MM.1S (cell line): ENCODE measurements around the gene CYP2D6.
"Not testable (repeated sequence)": the region's sequence is repeated elsewhere in the genome, so short reads cannot be mapped to it uniquely, and the experiment has no call there.

Experiments used
- DNase-seq: peaks from one replicate; pipeline ENCODE4 v3.0.0-alpha.2; 2015
- H2AFZ ChIP-seq: fragments of 300-600 bp; sonication (generic); 2 replicates; pipeline ENCODE4 v1.6.0; 2016; ENCODE audit warnings: antibody characterized with exemption, low read length
- H3F3A ChIP-seq: fragments of 300-600 bp; sonication (generic); 2 replicates; pipeline ENCODE4 v1.6.1; 2016; ENCODE audit warnings: mild to moderate bottlenecking, antibody characterized with exemption, low read length, moderate library complexity, mixed read lengths; ENCODE audit not compliant: insufficient read depth
- H3K27ac ChIP-seq: fragments of 300-600 bp; sonication (generic); 2 replicates; pipeline ENCODE4 v1.5.1; 2016; ENCODE audit warnings: mild to moderate bottlenecking, low read length
- H3K27me3 ChIP-seq: fragments of 300-600 bp; sonication (generic); replicated peaks from 2 replicates; pipeline ENCODE4 v1.6.0; 2016; ENCODE audit warnings: low read length; ENCODE audit not compliant: insufficient read depth
- H3K36me3 ChIP-seq: fragments of 300-600 bp; sonication (generic); replicated peaks from 2 replicates; pipeline ENCODE4 v1.6.1; 2016; ENCODE audit warnings: mild to moderate bottlenecking, low read length, mixed read lengths; ENCODE audit not compliant: insufficient read depth
- H3K4me1 ChIP-seq: fragments of 300-600 bp; sonication (generic); 2 replicates; pipeline ENCODE4 v1.6.1; 2016; ENCODE audit warnings: low read length, mixed read lengths
- H3K4me2 ChIP-seq: fragments of 300-600 bp; sonication (generic); 2 replicates; pipeline ENCODE4 v1.6.0; 2016; ENCODE audit warnings: low read depth, low read length
- H3K4me3 ChIP-seq: fragments of 300-600 bp; sonication (generic); 2 replicates; pipeline ENCODE4 v1.5.1; 2016; ENCODE audit warnings: low read length, mixed read lengths
- H3K79me2 ChIP-seq: fragments of 300-600 bp; sonication (generic); 2 replicates; pipeline ENCODE4 v1.6.1; 2016; ENCODE audit warnings: mixed run types, low read length, mixed read lengths
- H3K9ac ChIP-seq: fragments of 300-600 bp; sonication (generic); 2 replicates; pipeline ENCODE4 v1.6.1; 2016; ENCODE audit warnings: low read length, mixed read lengths
- H3K9me2 ChIP-seq: fragments of 300-600 bp; sonication (generic); replicated peaks from 2 replicates; pipeline ENCODE4 v1.6.1; 2016; ENCODE audit warnings: mild to moderate bottlenecking, low read length, mixed read lengths; ENCODE audit not compliant: insufficient read depth
- H3K9me3 ChIP-seq: fragments of 300-600 bp; sonication (generic); replicated peaks from 2 replicates; pipeline ENCODE4 v1.6.1; 2016; ENCODE audit warnings: mild to moderate bottlenecking, low read length, mixed read lengths; ENCODE audit not compliant: insufficient read depth
- H4K20me1 ChIP-seq: fragments of 300-600 bp; sonication (generic); 2 replicates; pipeline ENCODE4 v1.6.1; 2016; ENCODE audit warnings: mild to moderate bottlenecking, low read length, moderate library complexity, mixed read lengths; ENCODE audit not compliant: insufficient read depth
- CTCF ChIP-seq: fragments of 300-600 bp; sonication (generic); IDR thresholded peaks from 2 replicates; pipeline ENCODE4 v1.5.1; 2016; ENCODE audit warnings: antibody characterized with exemption, low read length, mixed read lengths
- EZH2 ChIP-seq: fragments of 300-600 bp; sonication (generic); optimal IDR thresholded peaks from 2 replicates; pipeline ENCODE3; 2017; ENCODE audit warnings: low read depth, mild to moderate bottlenecking, antibody characterized with exemption, low read length, mixed read lengths
- EZH2phosphoT487 ChIP-seq: fragments of 300-600 bp; sonication (generic); IDR thresholded peaks from 2 replicates; pipeline ENCODE4 v1.6.1; 2018; ENCODE audit warnings: antibody characterized with exemption, low read length

Gene CYP2D6

DNA sequence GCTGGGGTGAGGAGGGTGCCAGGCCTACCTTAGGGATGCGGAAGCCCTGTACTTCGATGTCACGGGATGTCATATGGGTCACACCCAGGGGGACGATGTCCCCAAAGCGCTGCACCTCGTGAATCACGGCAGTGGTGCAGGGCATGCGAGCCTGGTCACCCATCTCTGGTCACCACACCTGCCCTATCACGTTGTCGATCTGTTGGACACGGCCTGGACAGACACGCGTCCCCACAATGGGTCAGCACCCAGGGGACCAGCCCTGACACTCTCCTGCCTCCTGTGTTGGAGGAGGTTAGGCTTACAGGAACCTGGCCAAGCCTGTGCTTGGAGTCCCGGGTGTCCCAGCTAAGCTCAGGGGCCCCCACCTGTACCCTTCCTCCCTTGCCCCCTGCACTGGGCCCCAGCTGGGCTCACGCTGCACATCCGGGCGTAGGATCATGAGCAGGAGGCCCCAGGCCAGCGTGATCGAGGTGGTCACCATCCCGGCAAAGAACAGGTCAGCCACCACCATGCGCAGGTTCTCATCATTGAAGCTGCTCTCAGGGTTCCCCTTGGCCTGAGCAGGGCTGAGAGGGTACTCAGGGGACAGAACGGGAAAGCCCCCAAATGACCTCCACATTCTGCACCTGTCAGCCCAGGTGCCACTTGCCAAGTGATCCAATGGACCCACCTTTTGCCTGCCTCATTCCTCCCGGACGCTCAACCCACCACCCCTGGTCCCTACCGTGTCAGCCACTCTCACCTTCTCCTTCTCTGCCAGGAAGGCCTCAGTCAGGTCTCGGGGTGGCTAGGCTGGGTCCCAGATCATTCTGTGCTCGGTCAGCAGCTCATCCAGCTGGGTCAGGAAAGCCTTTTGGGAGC is 20.3 kb upstream of the CYP2D6 start:
- Histone ChIP-seq H3K9me2 (no peaks in the 10 kb centered on the region), H3K79me2 (no peaks in the 10 kb centered on the region), H3K4me1 (no peaks in the 10 kb centered on the region), H3K4me3 (no peak overlapping the region), H2AFZ (no peak overlapping the region), H3K9ac (no peak overlapping the region), H3K9me3 (no peaks in the 10 kb centered on the region), H3K36me3 (no peaks in the 10 kb centered on the region), H3K27ac (no peak overlapping the region), H4K20me1 (no peaks in the 10 kb centered on the region), H3F3A (no peaks in the 10 kb centered on the region), H3K27me3 (no peaks in the 10 kb centered on the region), H3K4me2 (no peak overlapping the region)
- TF ChIP-seq EZH2 (no peak), EZH2phosphoT487 (no peak), CTCF (no peak)
- no peak for DNase-seq

DNA sequence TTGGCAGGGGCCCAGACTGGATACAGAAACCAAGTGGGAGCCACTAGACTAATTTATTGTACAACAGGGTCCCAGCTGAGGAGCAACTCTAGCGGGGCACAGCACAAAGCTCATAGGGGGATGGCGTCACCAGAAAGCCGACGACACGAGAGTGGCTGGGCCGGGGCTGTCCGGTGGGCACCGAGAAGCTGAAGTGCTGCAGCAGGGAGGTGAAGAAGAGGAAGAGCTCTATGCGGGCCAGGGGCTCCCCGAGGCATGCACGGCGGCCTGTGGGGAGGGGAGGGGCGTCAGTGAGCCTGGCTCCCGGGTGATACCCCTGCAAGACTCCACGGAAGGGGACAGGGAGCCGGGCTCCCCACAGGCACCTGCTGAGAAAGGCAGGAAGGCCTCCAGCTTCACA is 19.2 kb upstream of the CYP2D6 start:
- H3K4me2 ChIP-seq, DNase-seq, H3K27me3 ChIP-seq, H3K79me2 ChIP-seq, H3K9ac ChIP-seq, H2AFZ ChIP-seq, H3K27ac ChIP-seq, H3K4me3 ChIP-seq, H3F3A ChIP-seq, H3K9me2 ChIP-seq, H4K20me1 ChIP-seq, H3K4me1 ChIP-seq, H3K36me3 ChIP-seq, H3K9me3 ChIP-seq: not testable (repeated sequence)

GRCh38 chr22:42145175-42145574 is 14.6 kb upstream of the CYP2D6 start:
- DNase-seq = no peak
- Histone ChIP-seq H3F3A (no peaks in the 10 kb centered on the region), H3K4me2 (no peak overlapping the region), H3K79me2 (no peaks in the 10 kb centered on the region), H3K9me3 (no peaks in the 10 kb centered on the region), H3K27ac (no peak overlapping the region), H4K20me1 (no peaks in the 10 kb centered on the region), H2AFZ (no peak overlapping the region), H3K9me2 (no peaks in the 10 kb centered on the region), H3K9ac (no peak overlapping the region), H3K4me3 (no peak overlapping the region), H3K27me3 (no peaks in the 10 kb centered on the region), H3K4me1 (no peaks in the 10 kb centered on the region), H3K36me3 (no peaks in the 10 kb centered on the region)
- no peak for TF ChIP-seq EZH2phosphoT487
- TF ChIP-seq EZH2 = no peak
- TF ChIP-seq CTCF = no peak

DNA sequence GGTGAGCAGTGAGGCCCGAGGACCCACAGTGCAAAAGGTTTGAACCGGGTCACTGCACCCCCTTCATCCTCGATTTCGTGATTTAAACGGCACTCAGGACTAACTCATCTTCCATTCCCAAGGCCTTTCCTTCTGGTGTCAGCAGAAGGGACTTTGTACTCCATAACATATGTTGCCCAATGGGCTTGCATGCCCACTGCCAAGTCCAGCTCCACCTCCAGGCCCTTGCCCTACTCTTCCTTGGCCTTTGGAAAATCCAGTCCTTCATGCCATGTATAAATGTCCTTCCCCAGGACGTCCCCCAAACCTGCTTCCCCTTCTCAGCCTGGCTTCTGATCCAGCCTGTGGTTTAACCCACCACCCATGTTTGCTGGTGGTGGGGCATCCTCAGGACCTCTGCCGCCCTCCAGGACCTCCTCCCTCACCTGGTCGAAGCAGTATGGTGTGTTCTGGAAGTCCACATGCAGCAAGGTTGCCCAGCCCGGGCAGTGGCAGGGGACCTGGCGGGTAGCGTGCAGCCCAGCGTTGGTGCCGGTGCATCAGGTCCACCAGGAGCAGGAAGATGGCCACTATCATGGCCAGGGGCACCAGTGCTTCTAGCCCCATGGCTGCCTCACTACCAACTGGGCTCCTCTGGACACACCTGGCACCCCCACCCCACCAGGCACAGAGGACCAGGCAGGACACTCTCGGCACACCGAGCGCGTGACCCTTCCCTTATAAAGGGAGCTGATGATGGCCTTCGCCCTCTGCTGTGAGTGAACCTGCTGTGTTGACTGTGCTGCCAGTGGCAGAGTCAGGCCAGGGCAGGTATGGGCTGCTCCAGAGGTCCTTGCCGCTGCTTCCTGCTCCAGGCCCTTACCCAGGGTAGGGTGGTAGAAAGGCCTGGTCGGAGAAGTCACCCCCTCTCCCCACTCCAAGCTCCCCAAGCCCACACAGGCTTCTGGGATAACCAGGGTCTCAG is 13.5 kb upstream of the CYP2D6 start:
- not testable (repeated sequence) for H2AFZ ChIP-seq, H3K27me3 ChIP-seq, H3K9me2 ChIP-seq, H3K36me3 ChIP-seq, H3K9ac ChIP-seq, H3K27ac ChIP-seq, H3K4me3 ChIP-seq, H3F3A ChIP-seq, DNase-seq, H3K4me2 ChIP-seq, H3K9me3 ChIP-seq, H3K4me1 ChIP-seq, H4K20me1 ChIP-seq, H3K79me2 ChIP-seq
